Hepatocyte (in vitro differentiated cells): ENCODE results near the gene CTBP2. TPM values are rescaled to one million over a fixed set of nuclear protein-coding genes. Genes with fewer than 3 reads are reported as not detected.

ENCODE experiments used
- DNase-seq: peaks from one replicate; pipeline ENCODE4 v3.0.0-alpha.2; 2016; ENCODE audit warnings: low spot score
- H2AFZ ChIP-seq: fragments of 200-600 bp; sonication (generic); 2 replicates; pipeline ENCODE4 v1.6.0; 2016; ENCODE audit warnings: antibody characterized with exemption, mild to moderate bottlenecking
- H3K27ac ChIP-seq: fragments of 200-600 bp; sonication (generic); 2 replicates; pipeline ENCODE4 v1.5.1; 2016; ENCODE audit warnings: mild to moderate bottlenecking
- H3K27me3 ChIP-seq: fragments of 200-600 bp; sonication (generic); 2 replicates; pipeline ENCODE4 v1.6.1; 2016
- H3K36me3 ChIP-seq: fragments of 200-600 bp; sonication (generic); replicated peaks from 2 replicates; pipeline ENCODE4 v1.5.1; 2016; ENCODE audit warnings: low read depth; ENCODE audit not compliant: insufficient read depth
- H3K4me1 ChIP-seq: fragments of 200-600 bp; sonication (generic); 2 replicates; pipeline ENCODE4 v1.5.1; 2016; ENCODE audit warnings: mild to moderate bottlenecking, moderate library complexity; ENCODE audit not compliant: insufficient read depth
- H3K4me2 ChIP-seq: fragments of 200-600 bp; sonication (generic); 2 replicates; pipeline ENCODE4 v1.6.0; 2016
- H3K4me3 ChIP-seq: fragments of 200-600 bp; sonication (generic); 2 replicates; pipeline ENCODE4 v1.5.1; 2016; ENCODE audit warnings: mild to moderate bottlenecking
- H3K79me2 ChIP-seq: fragments of 200-600 bp; sonication (generic); 2 replicates; pipeline ENCODE4 v1.6.0; 2017; ENCODE audit warnings: mild to moderate bottlenecking
- H3K9me2 ChIP-seq: fragments of 200-600 bp; sonication (generic); replicated peaks from 2 replicates; pipeline ENCODE4 v1.6.0; 2017; ENCODE audit warnings: mild to moderate bottlenecking; ENCODE audit not compliant: insufficient read depth
- H3K9me3 ChIP-seq: fragments of 200-600 bp; sonication (generic); 2 replicates; pipeline ENCODE4 v1.5.1; 2016; ENCODE audit warnings: low read depth, mild to moderate bottlenecking
- H4K20me1 ChIP-seq: fragments of 200-600 bp; sonication (generic); 2 replicates; pipeline ENCODE4 v1.6.0; 2016; ENCODE audit warnings: mild to moderate bottlenecking; ENCODE audit not compliant: insufficient read depth, poor library complexity, severe bottlenecking
- EZH2 ChIP-seq: fragments of 200-600 bp; sonication (generic); IDR thresholded peaks from 2 replicates; pipeline ENCODE4 v1.6.1; 2016; ENCODE audit warnings: antibody characterized with exemption, mild to moderate bottlenecking, borderline replicate concordance
- EZH2phosphoT487 ChIP-seq: fragments of 200-600 bp; sonication (generic); IDR thresholded peaks from one replicate; pipeline ENCODE4 v1.6.1; 2018; ENCODE audit warnings: antibody characterized with exemption, mild to moderate bottlenecking, low read depth, moderate library complexity; ENCODE audit not compliant: unreplicated experiment, severe bottlenecking
- WGBS: methylation state at CpG from one replicate; pipeline ENCODE4 v1.1.6; 2016; ENCODE audit warnings: low lambda C conversion rate; ENCODE audit errors: missing lambda C conversion rate; 5-methylcytosine and 5-hydroxymethylcytosine counted together
- polyA plus RNA-seq: library from polyadenylated mRNA; unstranded; fragments of >200 nt; fragmentation: Nextera tagmentation; extraction: Ambion mirVana; gene quantifications from 2 replicates; pipeline ENCODE4 v1.2.1, GENCODE V29; 2016
- total RNA-seq: library from RNA; depleted of rRNA; stranded (reverse); fragments of >200 nt; gene quantifications from 2 replicates; pipeline ENCODE4 v1.2.3, GENCODE V29; 2014
- TF ChIP-seq, protein P1 (sequence below): fragments of 200-600 bp; sonication (generic); IDR thresholded peaks from 2 replicates; pipeline ENCODE4 v1.5.1; 2016; ENCODE audit warnings: antibody characterized with exemption, mild to moderate bottlenecking; ENCODE audit not compliant: poor library complexity

CTBP2 gene
- total and polyA plus RNA-seq, 2 experiments from 2014 or later = 61.3 to 81.0 TPM

GRCh38 chr10:125156739-125157480, 3.5 kb downstream of the CTBP2 start:
- peak overlapping the region; percentile 87 for H3K4me2 ChIP-seq
- H3K27me3 ChIP-seq = no peaks in the 10 kb centered on the region
- no peaks in the 10 kb centered on the region for H3K36me3 ChIP-seq
- peaks cover 57% of the 10 kb centered on the region for H4K20me1 ChIP-seq
- H3K4me1 ChIP-seq = peaks cover 68% of the 10 kb centered on the region
- peak overlapping the region; percentile 47 for H3K4me3 ChIP-seq
- TF ChIP-seq EZH2phosphoT487 (no peak), EZH2 (no peak)
- TF ChIP-seq, protein P1, sequence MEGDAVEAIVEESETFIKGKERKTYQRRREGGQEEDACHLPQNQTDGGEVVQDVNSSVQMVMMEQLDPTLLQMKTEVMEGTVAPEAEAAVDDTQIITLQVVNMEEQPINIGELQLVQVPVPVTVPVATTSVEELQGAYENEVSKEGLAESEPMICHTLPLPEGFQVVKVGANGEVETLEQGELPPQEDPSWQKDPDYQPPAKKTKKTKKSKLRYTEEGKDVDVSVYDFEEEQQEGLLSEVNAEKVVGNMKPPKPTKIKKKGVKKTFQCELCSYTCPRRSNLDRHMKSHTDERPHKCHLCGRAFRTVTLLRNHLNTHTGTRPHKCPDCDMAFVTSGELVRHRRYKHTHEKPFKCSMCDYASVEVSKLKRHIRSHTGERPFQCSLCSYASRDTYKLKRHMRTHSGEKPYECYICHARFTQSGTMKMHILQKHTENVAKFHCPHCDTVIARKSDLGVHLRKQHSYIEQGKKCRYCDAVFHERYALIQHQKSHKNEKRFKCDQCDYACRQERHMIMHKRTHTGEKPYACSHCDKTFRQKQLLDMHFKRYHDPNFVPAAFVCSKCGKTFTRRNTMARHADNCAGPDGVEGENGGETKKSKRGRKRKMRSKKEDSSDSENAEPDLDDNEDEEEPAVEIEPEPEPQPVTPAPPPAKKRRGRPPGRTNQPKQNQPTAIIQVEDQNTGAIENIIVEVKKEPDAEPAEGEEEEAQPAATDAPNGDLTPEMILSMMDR = no peak
- H3K9me2 ChIP-seq = no peaks in the 10 kb centered on the region
- WGBS = 20% methylated on average over 13 of the region's 13 CpGs
- DNase-seq = no peak
- no peak overlapping the region for H2AFZ ChIP-seq
- H3K27ac ChIP-seq = peak overlapping the region; percentile 99
- H3K9me3 ChIP-seq = no peaks in the 10 kb centered on the region
- peaks cover 76% of the 10 kb centered on the region for H3K79me2 ChIP-seq

DNA sequence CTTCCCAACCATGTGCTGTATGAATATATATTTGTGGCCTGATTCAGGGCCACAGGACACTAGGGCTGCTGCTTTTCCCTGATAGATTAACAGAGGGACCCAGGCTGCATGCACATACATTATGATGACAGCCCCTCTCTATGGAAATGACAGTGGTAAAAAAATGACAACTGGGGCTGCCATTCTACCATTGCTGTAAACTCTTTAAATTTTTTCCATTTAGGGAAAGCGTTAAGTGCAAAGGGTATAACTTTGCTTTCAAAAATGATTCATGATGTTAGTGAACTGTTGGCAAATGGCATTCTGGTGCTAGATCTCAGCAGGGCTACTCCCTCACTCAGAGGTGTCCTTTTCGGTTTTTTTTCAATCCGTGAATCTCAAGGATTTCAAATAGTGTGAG, 4.2 kb downstream of the CTBP2 start:
- Histone ChIP-seq H3K4me3 (no peak overlapping the region), H4K20me1 (peaks cover 63% of the 10 kb centered on the region), H3K4me1 (peaks cover 71% of the 10 kb centered on the region), H2AFZ (no peak overlapping the region), H3K79me2 (peaks cover 83% of the 10 kb centered on the region), H3K4me2 (peak overlapping the region; percentile 87), H3K9me2 (no peaks in the 10 kb centered on the region), H3K36me3 (no peaks in the 10 kb centered on the region), H3K9me3 (no peaks in the 10 kb centered on the region), H3K27me3 (no peaks in the 10 kb centered on the region), H3K27ac (peak overlapping the region; percentile 99)
- no peak for TF ChIP-seq EZH2phosphoT487
- TF ChIP-seq, protein P1 = no peak
- TF ChIP-seq EZH2 = no peak
- 43% methylated on average over 3 of the region's 3 CpGs for whole genome bisulfite sequencing
- DNase-seq = no peak

- Histone ChIP-seq H3K9me2 (no peaks in the 10 kb centered on the region), H3K4me3 (no peak overlapping the region), H3K27me3 (no peaks in the 10 kb centered on the region), H3K36me3 (no peaks in the 10 kb centered on the region), H3K4me1 (peaks cover 72% of the 10 kb centered on the region), H4K20me1 (peaks cover 68% of the 10 kb centered on the region), H3K27ac (peak overlapping the region; percentile 99), H3K79me2 (peaks cover 94% of the 10 kb centered on the region), H2AFZ (peak overlapping the region; percentile 5), H3K9me3 (no peaks in the 10 kb centered on the region), H3K4me2 (peak overlapping the region; percentile 87)
- no peak for DNase-seq
- TF ChIP-seq EZH2 = no peak
- WGBS = 28% methylated on average over 8 of the region's 8 CpGs
Measured at GRCh38 chr10:125155101-125155500, 5.3 kb downstream of the CTBP2 start.

GRCh38 chr10:125154529-125154928, 5.8 kb downstream of the CTBP2 start:
- DNase-seq = no peak
- Histone ChIP-seq H3K9me3 (no peaks in the 10 kb centered on the region), H3K27ac (peak overlapping the region; percentile 99), H2AFZ (peak overlapping the region; percentile 5), H3K4me1 (peaks cover 76% of the 10 kb centered on the region), H3K4me2 (peak overlapping the region; percentile 87), H3K36me3 (no peaks in the 10 kb centered on the region), H3K9me2 (no peaks in the 10 kb centered on the region), H4K20me1 (peaks cover 70% of the 10 kb centered on the region), H3K4me3 (no peak overlapping the region), H3K27me3 (no peaks in the 10 kb centered on the region), H3K79me2 (peaks cover 97% of the 10 kb centered on the region)
- WGBS = 12% methylated on average over 6 of the region's 6 CpGs
- TF ChIP-seq EZH2phosphoT487 = no peak
- TF ChIP-seq, protein P1 = no peak
- no peak for TF ChIP-seq EZH2
